Measurements from ENCODE around the gene ANKRD62.

GRCh38 chr18:12048827-12049175 lies 44.8 kb upstream of the ANKRD62 start:
- TF ChIP-seq CTCF (IDR thresholded peaks at IDR 0.05), result no peak
- TF ChIP-seq POLR2A (IDR thresholded peaks at IDR 0.05), result no peak

Data from esophagus squamous epithelium (tissue), 4 donors.